ENCODE measurements around the gene HOXA7.
A peak's percentile ranks its signal among the peaks of the same experiment; 100 is the strongest.

The HOXA7 gene

DNA sequence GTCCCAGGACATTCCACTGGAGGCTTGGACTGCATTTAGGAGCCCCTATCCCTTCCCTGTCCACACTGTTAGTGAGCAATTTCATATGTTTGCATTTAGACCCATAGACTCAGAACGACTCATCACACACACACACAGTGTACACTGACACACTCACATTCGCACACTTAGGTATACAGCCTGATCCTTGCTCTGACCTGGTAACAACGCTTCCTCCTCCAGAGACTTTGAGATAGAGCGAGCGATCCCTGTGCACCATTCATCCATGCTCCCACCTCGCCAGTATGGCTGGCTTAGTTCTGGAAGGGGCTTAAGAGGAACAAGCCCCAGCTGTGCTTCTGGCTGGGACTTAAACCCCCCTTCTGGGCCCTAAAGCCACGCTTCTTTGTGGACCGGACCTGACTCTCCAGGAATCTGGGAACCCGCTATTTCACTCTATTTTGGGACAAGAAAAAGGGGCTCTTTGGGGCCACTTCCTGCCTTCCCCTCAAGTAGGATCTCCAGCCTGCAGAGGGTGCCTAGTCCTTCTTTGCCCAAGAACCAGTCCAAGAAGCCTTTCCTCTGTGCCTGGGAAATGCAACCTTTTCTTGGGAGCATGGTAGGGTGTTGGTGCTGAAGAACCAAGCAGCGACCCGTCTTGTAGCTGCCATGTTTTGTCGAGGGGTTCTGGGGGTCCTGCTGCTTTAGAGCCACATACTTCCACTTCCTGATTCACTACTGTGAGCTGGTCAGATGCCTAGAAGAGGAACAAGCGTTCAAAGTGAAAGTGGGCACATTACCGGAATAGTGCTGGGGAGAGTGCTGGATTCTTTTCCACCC, 44.5 kb upstream of the HOXA7 start:
- Histone ChIP-seq H3K36me3 (ENCODE audit: control insufficient read depth in 2 of 2, insufficient read depth in 1 of 2, low read length in 2 of 2) (no peaks in the 10 kb centered on the region), H3K4me1 (ENCODE audit: control insufficient read depth, insufficient read depth, low read length) (peaks cover 7% of the 10 kb centered on the region), H3K4me3 (ENCODE audit: low read depth, low read length) (peak overlapping the region; percentile 89), H3K9me3 (ENCODE audit: control insufficient read depth, insufficient read depth, low read depth, low read length) (no peaks in the 10 kb centered on the region), H3K27ac (ENCODE audit: extremely low read depth, low read depth, low read length) (peak overlapping the region; percentile 92)
- TF ChIP-seq ZNF335 (tag by site-specific recombination; conservative IDR thresholded peaks at IDR 0.05) = peak; percentile 78
- TF ChIP-seq ZBTB17 (tag by site-specific recombination; IDR thresholded peaks at IDR 0.05) = peak; percentile 79
- TF ChIP-seq PRDM10 (tag by site-specific recombination; IDR thresholded peaks at IDR 0.05) = 0 out of 2 replicates have a peak, but pooled peaks have one; percentile 0
- TF ChIP-seq GLI4 (tag by site-specific recombination; IDR thresholded peaks at IDR 0.05) = no peak
- no peak for TF ChIP-seq ZFP3 (tag by site-specific recombination; IDR thresholded peaks at IDR 0.05; ENCODE audit: low read depth)
- TF ChIP-seq PRDM1 (tag by site-specific recombination; IDR thresholded peaks at IDR 0.05) = peak; percentile 26; the same call in 1 of the 2 replicates
- POLR2A ChIA-PET = interaction anchor here (1.0 to 3.7 kb wide), 7 partner anchors 8 to 540 kb away, joined by 3 to 36 read pairs (median 4); partner anchors contain the start of genes HIBADH and HOXA11
- CTCF ChIA-PET = interaction anchor here (0.6 to 2.2 kb wide), 5 partner anchors 22 to 802 kb away, joined by 3 to 12 read pairs (median 3); no protein-coding TSS in a partner anchor

DNA sequence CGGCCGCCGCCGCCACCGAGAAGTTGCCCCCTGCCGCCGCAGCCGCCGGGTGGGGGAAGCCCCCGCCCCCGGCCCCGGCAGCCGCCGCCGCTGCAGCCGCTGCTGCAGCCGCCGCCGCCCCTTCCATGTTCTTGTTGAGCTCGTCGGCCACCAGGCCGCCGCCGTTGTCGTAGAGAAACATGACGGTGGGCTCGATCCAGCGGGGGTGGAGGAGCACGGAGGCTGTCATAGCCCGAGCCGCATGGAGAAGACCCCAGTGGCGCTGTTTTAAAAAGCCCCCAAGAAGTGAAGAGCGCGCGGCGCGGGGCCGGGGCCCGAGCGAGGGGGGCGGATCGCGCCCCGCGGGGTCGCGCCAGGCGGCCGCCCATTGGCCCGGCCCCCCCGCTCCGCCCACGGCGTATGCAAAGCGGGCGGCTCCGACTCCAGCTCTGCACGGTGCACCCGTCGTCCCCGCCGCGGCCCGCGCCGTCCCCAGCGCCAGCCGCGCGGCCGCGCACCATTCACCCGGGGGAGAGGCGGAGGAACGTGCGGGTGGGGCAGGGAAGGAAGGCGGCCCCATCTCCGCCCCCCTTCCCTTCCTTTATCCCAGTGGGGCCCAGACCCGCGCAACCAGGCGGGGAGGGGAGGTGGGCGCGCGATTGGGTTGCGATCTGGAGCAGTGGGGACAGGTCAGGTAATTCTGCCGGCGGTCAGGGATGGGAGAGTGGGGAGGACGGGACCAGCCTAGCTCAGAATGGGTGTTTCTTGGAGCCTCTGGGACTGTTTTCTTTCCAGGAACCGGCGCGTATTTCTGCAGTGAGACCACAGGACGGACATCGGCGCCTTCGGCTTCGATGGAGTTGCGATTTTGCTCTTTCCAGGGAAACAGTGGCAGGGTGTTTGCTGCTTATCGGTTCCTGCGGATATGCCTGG, 43.6 kb upstream of the HOXA7 start, which contains the start of gene HOXA13:
Gene HOXA13, minus strand, starts transcription at position 243 of the 912 bp plus-strand sequence. Its CDS starts 14 bp downstream, at position 229.
- peaks cover 12% of the 10 kb centered on the region for H3K4me1 ChIP-seq (ENCODE audit: control insufficient read depth, insufficient read depth, low read length)
- ChIA-PET POLR2A (interaction anchor here (0.8 to 3.7 kb wide), 10 partner anchors 9 to 541 kb away, joined by 3 to 36 read pairs (median 4); partner anchors contain the start of genes HIBADH and HOXA11), CTCF (interaction anchor here (0.7 to 3.0 kb wide), 9 partner anchors 14 to 893 kb away, joined by 3 to 12 read pairs (median 6); no protein-coding TSS in a partner anchor)
- no peaks in the 10 kb centered on the region for H3K9me3 ChIP-seq (ENCODE audit: control insufficient read depth, insufficient read depth, low read depth, low read length)
- peaks cover 0 to 4% of the 10 kb centered on the region in 2 experiments; a peak in 2 of 3 replicates for H3K36me3 ChIP-seq (ENCODE audit: control insufficient read depth in 2 of 2, insufficient read depth in 1 of 2, low read length in 2 of 2)
- peak within 1 kb of the TSS; percentile 89 for H3K4me3 ChIP-seq (ENCODE audit: low read depth, low read length)
- H3K27ac ChIP-seq (ENCODE audit: extremely low read depth, low read depth, low read length) = peak within 1 kb of the TSS; percentile 92
- TF ChIP-seq SP2 (tag by site-specific recombination; IDR thresholded peaks at IDR 0.05) (peak; percentile 51; the same call in 1 of the 2 replicates), CTCF (tag by site-specific recombination; IDR thresholded peaks at IDR 0.05) (no peak), ZNF341 (tag by site-specific recombination; IDR thresholded peaks at IDR 0.05; ENCODE audit: low read depth) (peak; percentile 80), KLF10 (tag by site-specific recombination; IDR thresholded peaks at IDR 0.05) (no peak), ZNF140 (tag by site-specific recombination; IDR thresholded peaks at IDR 0.05) (no peak), ZNF747 (tag by site-specific recombination; IDR thresholded peaks at IDR 0.05) (no peak), ZNF23 (tag by site-specific recombination; IDR thresholded peaks at IDR 0.05; ENCODE audit: borderline replicate concordance) (no peak), ZFP37 (tag by site-specific recombination; IDR thresholded peaks at IDR 0.05) (0 out of 2 replicates have a peak, but pooled peaks have one; percentile 30), OVOL3 (tag by site-specific recombination; IDR thresholded peaks at IDR 0.05) (no peak), EGR2 (tag by site-specific recombination; IDR thresholded peaks at IDR 0.05; ENCODE audit: low read depth) (peak; percentile 56), ZXDB (tag by site-specific recombination; IDR thresholded peaks at IDR 0.05) (peak; percentile 48), ZNF366 (tag by site-specific recombination; conservative IDR thresholded peaks at IDR 0.05) (peak; percentile 59; the same call in 1 of the 2 replicates), ZNF560 (tag by site-specific recombination; IDR thresholded peaks at IDR 0.05; ENCODE audit: borderline replicate concordance) (no peak), ZNF561 (tag by site-specific recombination; IDR thresholded peaks at IDR 0.05; ENCODE audit: borderline replicate concordance) (no peak), ZNF600 (tag by site-specific recombination; IDR thresholded peaks at IDR 0.05) (peak; percentile 88), SCRT2 (tag by site-specific recombination; IDR thresholded peaks at IDR 0.05) (no peak), ZNF558 (tag by site-specific recombination; IDR thresholded peaks at IDR 0.05) (no peak), ZNF76 (tag by site-specific recombination; IDR thresholded peaks at IDR 0.05; ENCODE audit: borderline replicate concordance, low read depth) (peak; percentile 70), ZBTB8A (tag by site-specific recombination; IDR thresholded peaks at IDR 0.05) (peak; percentile 71; the same call in 1 of the 2 replicates), KLF7 (tag by site-specific recombination; IDR thresholded peaks at IDR 0.05; ENCODE audit: borderline replicate concordance) (peak; percentile 60; the same call in 1 of the 2 replicates), ZNF274 (IDR thresholded peaks at IDR 0.05; ENCODE audit: low read length) (no peak), ZNF274 (tag by site-specific recombination; IDR thresholded peaks at IDR 0.05; ENCODE audit: borderline replicate concordance) (no peak)
